ENCODE data around the gene SYT2.
"Not testable (repeated sequence)": the region's sequence is repeated elsewhere in the genome, so short reads cannot be mapped to it uniquely, and the experiment has no call there.

Gene SYT2

DNA sequence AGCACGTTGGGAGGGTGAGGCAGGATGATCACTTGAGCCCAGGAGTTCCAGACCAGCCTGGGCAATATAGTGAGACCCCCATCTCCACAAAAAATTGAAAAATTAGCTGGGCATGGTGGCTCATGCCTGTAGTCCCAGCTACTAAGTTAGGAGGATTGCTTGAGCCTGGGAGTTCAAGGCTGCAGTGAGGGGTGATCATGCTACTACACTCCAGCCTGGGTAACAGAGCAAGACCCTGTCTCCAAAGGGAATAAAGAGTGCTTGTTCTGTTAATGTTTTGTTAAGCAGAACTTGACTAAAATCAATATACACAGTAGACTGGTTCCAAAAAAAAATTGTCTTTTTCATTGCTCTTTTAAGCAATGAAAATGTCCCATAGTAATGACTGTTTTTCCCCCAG is 146.4 kb downstream of the SYT2 start:
- Histone ChIP-seq H3K27ac (ENCODE audit: low read length) (peak overlapping the region; percentile 65), H3K36me3 (ENCODE audit: control insufficient read depth in 1 of 2, insufficient read depth in 2 of 2, low read length in 2 of 2) (peaks cover 37 to 40% of the 10 kb centered on the region in 2 donors), H3K9me3 (ENCODE audit: control insufficient read depth in 1 of 2, low read length in 2 of 2) (no peaks in the 10 kb centered on the region), H3K4me1 (ENCODE audit: control insufficient read depth in 1 of 2, insufficient read depth in 2 of 2, low read length in 2 of 2) (peaks cover 14 to 57% of the 10 kb centered on the region in 2 donors), H3K4me3 (ENCODE audit: low read depth in 1 of 2, low read length in 2 of 2) (no peak overlapping the region), H3K27me3 (ENCODE audit: low read depth, low read length) (no peaks in the 10 kb centered on the region)

- H3K36me3 ChIP-seq (ENCODE audit: control insufficient read depth in 1 of 2, insufficient read depth in 2 of 2, low read length in 2 of 2) = peaks cover 28 to 33% of the 10 kb centered on the region in 2 donors
- no peak overlapping the region for H3K4me3 ChIP-seq (ENCODE audit: low read depth in 1 of 2, low read length in 2 of 2)
- peak overlapping the region; percentile 35 for H3K27ac ChIP-seq (ENCODE audit: low read length)
- H3K4me1 ChIP-seq (ENCODE audit: control insufficient read depth in 1 of 2, insufficient read depth in 2 of 2, low read length in 2 of 2) = peaks cover 11 to 51% of the 10 kb centered on the region in 2 donors
- H3K27me3 ChIP-seq (ENCODE audit: low read depth, low read length) = no peaks in the 10 kb centered on the region
- no peaks in the 10 kb centered on the region for H3K9me3 ChIP-seq (ENCODE audit: control insufficient read depth in 1 of 2, low read length in 2 of 2)
These were observed 147.7 kb downstream of the SYT2 start for GRCh38 chr1:202562444-202563060.

DNA sequence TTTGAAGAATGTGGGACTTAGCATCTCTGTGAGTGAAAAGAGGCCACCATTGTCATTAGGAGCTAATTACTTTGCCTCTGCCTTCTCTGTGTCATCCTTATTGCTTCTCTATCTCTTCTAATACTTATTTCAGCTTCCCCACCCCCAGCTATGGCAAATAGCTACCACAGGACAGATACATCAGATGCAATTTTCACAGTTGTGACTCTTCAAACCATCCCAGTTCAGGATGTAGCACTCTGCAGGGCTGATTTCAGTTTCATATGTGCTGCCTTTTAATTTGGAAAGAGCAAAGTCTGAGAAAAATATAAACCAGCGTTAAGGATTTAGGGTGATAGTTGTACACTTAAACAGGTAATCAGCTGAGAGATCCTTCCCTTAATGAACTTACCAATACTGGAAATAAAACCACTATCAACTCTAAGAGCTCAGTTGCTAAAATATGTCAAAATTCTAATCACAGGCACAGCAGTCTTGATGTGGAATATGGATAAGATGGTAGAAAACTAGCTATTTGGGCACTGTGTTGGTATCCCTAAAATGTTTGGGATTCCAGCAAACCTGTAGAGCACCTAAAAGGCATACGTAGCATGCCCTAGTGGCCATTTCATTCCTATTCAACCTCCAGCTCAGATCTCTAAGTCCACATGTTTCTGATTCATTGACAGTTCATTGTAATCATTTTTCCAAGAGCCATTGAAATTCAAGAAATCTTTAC is 148.4 kb downstream of the SYT2 start:
- H3K4me3 ChIP-seq (ENCODE audit: low read depth in 1 of 2, low read length in 2 of 2) = no peak overlapping the region
- H3K27ac ChIP-seq (ENCODE audit: low read length) = peak overlapping the region; percentile 35
- peaks cover 26 to 28% of the 10 kb centered on the region in 2 donors for H3K36me3 ChIP-seq (ENCODE audit: control insufficient read depth in 1 of 2, insufficient read depth in 2 of 2, low read length in 2 of 2)
- no peaks in the 10 kb centered on the region for H3K27me3 ChIP-seq (ENCODE audit: low read depth, low read length)
- H3K4me1 ChIP-seq (ENCODE audit: control insufficient read depth in 1 of 2, insufficient read depth in 2 of 2, low read length in 2 of 2) = peaks cover 5 to 45% of the 10 kb centered on the region in 2 donors
- no peaks in the 10 kb centered on the region for H3K9me3 ChIP-seq (ENCODE audit: control insufficient read depth in 1 of 2, low read length in 2 of 2)

DNA sequence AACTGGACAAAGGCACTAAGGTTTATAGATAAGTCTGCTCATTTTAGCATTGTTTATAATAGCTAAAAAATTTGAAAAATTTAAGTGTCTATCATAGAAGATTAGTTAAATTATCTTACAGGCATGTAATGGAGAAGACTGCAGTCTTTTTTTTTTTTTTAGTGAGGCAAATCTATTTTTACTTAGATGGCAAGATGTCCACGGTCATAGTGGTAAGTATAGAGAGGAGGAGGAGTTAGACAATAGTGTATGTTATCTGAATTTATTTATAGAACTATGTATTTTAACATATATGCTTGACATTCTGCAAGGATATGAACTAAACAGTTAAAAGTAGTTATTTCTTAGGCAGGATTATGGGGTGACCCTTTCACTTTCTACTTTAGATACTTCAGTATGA is 149.0 kb downstream of the SYT2 start:
- Histone ChIP-seq H3K27me3 (ENCODE audit: low read depth, low read length) (no peaks in the 10 kb centered on the region), H3K27ac (ENCODE audit: low read length) (no peak overlapping the region), H3K4me3 (ENCODE audit: low read depth in 1 of 2, low read length in 2 of 2) (no peak overlapping the region), H3K4me1 (ENCODE audit: control insufficient read depth in 1 of 2, insufficient read depth in 2 of 2, low read length in 2 of 2) (peaks cover 5 to 39% of the 10 kb centered on the region in 2 donors), H3K36me3 (ENCODE audit: control insufficient read depth in 1 of 2, insufficient read depth in 2 of 2, low read length in 2 of 2) (peaks cover 25 to 28% of the 10 kb centered on the region in 2 donors), H3K9me3 (ENCODE audit: control insufficient read depth in 1 of 2, low read length in 2 of 2) (no peaks in the 10 kb centered on the region)

- not testable (repeated sequence) for H3K27ac ChIP-seq (ENCODE audit: low read length); H3K36me3 ChIP-seq (ENCODE audit: control insufficient read depth in 1 of 2, insufficient read depth in 2 of 2, low read length in 2 of 2); H3K9me3 ChIP-seq (ENCODE audit: control insufficient read depth in 1 of 2, low read length in 2 of 2); H3K4me3 ChIP-seq (ENCODE audit: low read depth in 1 of 2, low read length in 2 of 2); H3K27me3 ChIP-seq (ENCODE audit: low read depth, low read length)
- H3K4me1 ChIP-seq (ENCODE audit: control insufficient read depth in 1 of 2, insufficient read depth in 2 of 2, low read length in 2 of 2) = peaks cover 0 to 29% of the 10 kb centered on the region in 2 donors
These were observed 152.6 kb downstream of the SYT2 start for GRCh38 chr1:202557662-202558061.

DNA sequence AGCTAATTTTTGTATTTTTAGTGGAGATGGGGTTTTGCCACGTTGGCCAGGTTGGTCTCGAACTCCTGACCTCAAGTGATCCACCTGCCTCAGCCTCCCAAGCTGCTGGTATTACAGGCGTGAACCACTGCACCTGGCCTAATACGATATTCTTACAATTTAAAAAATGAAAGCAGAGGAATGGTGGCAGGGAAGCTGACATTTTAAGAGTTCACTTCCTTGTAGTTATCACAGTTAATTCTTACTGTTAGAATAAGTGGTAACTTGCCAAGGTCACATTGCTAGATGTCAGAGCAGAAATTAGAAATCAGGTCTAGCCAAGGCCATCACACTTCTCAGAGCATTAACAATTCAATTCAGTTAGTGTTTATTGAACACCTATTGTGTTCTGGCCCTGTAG is 154.2 kb downstream of the SYT2 start:
- H3K4me1 ChIP-seq (ENCODE audit: control insufficient read depth in 1 of 2, insufficient read depth in 2 of 2, low read length in 2 of 2) = peaks cover 0 to 19% of the 10 kb centered on the region in 2 donors
- H3K36me3 ChIP-seq (ENCODE audit: control insufficient read depth in 1 of 2, insufficient read depth in 2 of 2, low read length in 2 of 2); H3K27me3 ChIP-seq (ENCODE audit: low read depth, low read length); H3K9me3 ChIP-seq (ENCODE audit: control insufficient read depth in 1 of 2, low read length in 2 of 2); H3K27ac ChIP-seq (ENCODE audit: low read length); H3K4me3 ChIP-seq (ENCODE audit: low read depth in 1 of 2, low read length in 2 of 2): not testable (repeated sequence)

GRCh38 chr1:202554619-202555018 is 155.6 kb downstream of the SYT2 start:
- not testable (repeated sequence) for H3K9me3 ChIP-seq (ENCODE audit: control insufficient read depth in 1 of 2, low read length in 2 of 2); H3K36me3 ChIP-seq (ENCODE audit: control insufficient read depth in 1 of 2, insufficient read depth in 2 of 2, low read length in 2 of 2); H3K27ac ChIP-seq (ENCODE audit: low read length); H3K4me3 ChIP-seq (ENCODE audit: low read depth in 1 of 2, low read length in 2 of 2); H3K27me3 ChIP-seq (ENCODE audit: low read depth, low read length)
- peaks cover 0 to 19% of the 10 kb centered on the region in 2 donors for H3K4me1 ChIP-seq (ENCODE audit: control insufficient read depth in 1 of 2, insufficient read depth in 2 of 2, low read length in 2 of 2)

DNA sequence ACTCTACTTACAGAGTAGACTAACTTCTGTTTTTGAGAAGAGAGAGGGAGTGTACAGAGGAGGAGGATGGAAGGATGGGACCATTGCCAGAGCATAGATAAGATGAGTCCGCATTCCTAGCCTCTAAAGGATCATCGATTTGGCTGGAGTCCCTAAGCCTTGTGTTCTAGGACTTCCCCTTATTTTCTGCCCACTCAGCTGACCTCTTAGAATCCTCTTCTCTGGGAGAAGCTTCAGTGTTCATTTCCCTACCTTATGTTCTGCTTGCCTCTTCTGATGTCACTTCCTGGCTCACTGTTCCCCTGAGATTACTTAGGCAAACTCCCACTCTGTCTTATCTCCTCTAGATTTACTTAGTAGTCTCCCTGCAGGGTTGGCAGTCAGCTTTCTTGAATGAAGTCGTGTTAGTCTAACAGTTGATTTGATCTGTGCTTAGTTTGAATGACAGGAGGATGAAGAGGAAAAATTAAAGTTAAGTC is 156.7 kb downstream of the SYT2 start:
- Histone ChIP-seq H3K27me3 (ENCODE audit: low read depth, low read length) (no peaks in the 10 kb centered on the region), H3K27ac (ENCODE audit: low read length) (peak overlapping the region; percentile 45), H3K36me3 (ENCODE audit: control insufficient read depth in 1 of 2, insufficient read depth in 2 of 2, low read length in 2 of 2) (no peaks in the 10 kb centered on the region), H3K4me1 (ENCODE audit: control insufficient read depth in 1 of 2, insufficient read depth in 2 of 2, low read length in 2 of 2) (peaks cover 0 to 19% of the 10 kb centered on the region in 2 donors), H3K4me3 (ENCODE audit: low read depth in 1 of 2, low read length in 2 of 2) (no peak overlapping the region), H3K9me3 (ENCODE audit: control insufficient read depth in 1 of 2, low read length in 2 of 2) (no peaks in the 10 kb centered on the region)

- H3K27me3 ChIP-seq (ENCODE audit: low read depth, low read length); H3K9me3 ChIP-seq (ENCODE audit: control insufficient read depth in 1 of 2, low read length in 2 of 2); H3K4me3 ChIP-seq (ENCODE audit: low read depth in 1 of 2, low read length in 2 of 2); H3K36me3 ChIP-seq (ENCODE audit: control insufficient read depth in 1 of 2, insufficient read depth in 2 of 2, low read length in 2 of 2): not testable (repeated sequence)
- peak overlapping the region; percentile 45 for H3K27ac ChIP-seq (ENCODE audit: low read length)
- peaks cover 0 to 19% of the 10 kb centered on the region in 2 donors for H3K4me1 ChIP-seq (ENCODE audit: control insufficient read depth in 1 of 2, insufficient read depth in 2 of 2, low read length in 2 of 2)
These were observed 157.2 kb downstream of the SYT2 start for GRCh38 chr1:202553078-202553477.

DNA sequence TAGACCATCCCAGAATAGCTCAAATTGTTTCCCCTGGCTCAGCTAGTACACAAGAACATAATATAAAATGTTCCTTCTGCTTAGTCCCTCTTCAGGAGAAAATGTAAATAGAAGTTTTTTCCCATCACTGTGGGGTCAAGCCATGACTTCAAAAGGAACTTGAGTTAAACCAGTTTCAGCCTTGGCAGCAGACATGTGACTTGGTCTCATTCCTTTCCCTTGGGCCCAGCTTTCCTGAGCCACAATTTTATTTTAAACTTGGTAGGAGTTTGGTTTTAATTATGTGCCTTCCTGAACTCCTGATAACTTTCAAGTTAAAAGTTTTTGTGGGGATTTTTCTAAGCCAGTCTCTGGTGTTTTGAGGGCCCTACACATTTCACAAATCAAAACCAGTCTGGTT is 157.6 kb downstream of the SYT2 start:
- not testable (repeated sequence) for H3K27me3 ChIP-seq (ENCODE audit: low read depth, low read length); H3K36me3 ChIP-seq (ENCODE audit: control insufficient read depth in 1 of 2, insufficient read depth in 2 of 2, low read length in 2 of 2); H3K4me3 ChIP-seq (ENCODE audit: low read depth in 1 of 2, low read length in 2 of 2); H3K9me3 ChIP-seq (ENCODE audit: control insufficient read depth in 1 of 2, low read length in 2 of 2)
- Histone ChIP-seq H3K4me1 (ENCODE audit: control insufficient read depth in 1 of 2, insufficient read depth in 2 of 2, low read length in 2 of 2) (peaks cover 0 to 15% of the 10 kb centered on the region in 2 donors), H3K27ac (ENCODE audit: low read length) (peak overlapping the region; percentile 56)

DNA sequence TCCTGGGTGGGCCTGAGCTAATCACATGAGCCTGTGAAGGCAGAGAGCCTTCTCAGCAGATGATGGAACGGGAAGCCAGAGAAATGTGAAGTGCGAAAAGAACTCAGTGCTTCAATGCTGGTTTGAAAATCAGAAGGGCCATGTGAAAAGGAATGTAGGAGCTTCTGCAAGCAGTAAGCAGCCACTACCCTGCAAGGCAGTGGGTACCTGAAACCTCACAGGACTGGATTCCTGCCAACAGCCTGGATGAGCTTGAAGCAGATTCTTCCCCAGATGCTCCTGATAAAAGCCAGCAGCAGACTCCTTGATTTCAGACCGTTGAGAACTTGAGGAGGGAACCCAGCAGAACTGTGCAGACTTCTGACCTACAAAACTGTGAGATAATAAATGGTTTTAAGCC is 158.6 kb downstream of the SYT2 start:
- H3K4me1 ChIP-seq (ENCODE audit: control insufficient read depth in 1 of 2, insufficient read depth in 2 of 2, low read length in 2 of 2) = peaks cover 0 to 15% of the 10 kb centered on the region in 2 donors
- peak overlapping the region; percentile 56 for H3K27ac ChIP-seq (ENCODE audit: low read length)
- no peaks in the 10 kb centered on the region for H3K36me3 ChIP-seq (ENCODE audit: control insufficient read depth in 1 of 2, insufficient read depth in 2 of 2, low read length in 2 of 2)
- no peak overlapping the region for H3K4me3 ChIP-seq (ENCODE audit: low read depth in 1 of 2, low read length in 2 of 2)
- H3K9me3 ChIP-seq (ENCODE audit: control insufficient read depth in 1 of 2, low read length in 2 of 2) = no peaks in the 10 kb centered on the region
- no peaks in the 10 kb centered on the region for H3K27me3 ChIP-seq (ENCODE audit: low read depth, low read length)

Data from muscle layer of duodenum (tissue), 2 donors.